ENCODE results near the gene CRTC2. TPM values are rescaled to one million over a fixed set of nuclear protein-coding genes. Genes with fewer than 3 reads are reported as not detected.

The CRTC2 gene
- total and polyA plus RNA-seq, 9 of the 15 experiments (the other 6 are each of a cell fraction or from before 2014, with no cell fraction given): 2.7 to 26.4 (median 10.2) TPM

GRCh38 chr1:153963030-153963849 lies 4.8 kb upstream of the CRTC2 start, which contains the start of gene SLC39A1 (continued):
- TF ChIP-seq JUND (IDR thresholded peaks at IDR 0.05; ENCODE audit: borderline replicate concordance, low read depth, low read length): peak; percentile 78
- no peak; the same call in 1 of the 3 replicates for TF ChIP-seq JUND (tag; IDR thresholded peaks at IDR 0.05; ENCODE audit: borderline replicate concordance, low read depth, low read length)
- TF ChIP-seq ETV1 (tag; conservative IDR thresholded peaks at IDR 0.05; ENCODE audit: low read depth): 0 out of 2 replicates have a peak, but pooled peaks have one; percentile 21
- TF ChIP-seq ZNF778 (CRISPR knock-in tag; IDR thresholded peaks at IDR 0.05): no peak
- peak; percentile 80 for TF ChIP-seq NFYB (IDR thresholded peaks at IDR 0.05; ENCODE audit: extremely low read depth, insufficient read length)
- no peak for TF ChIP-seq TRIM24 (IDR thresholded peaks at IDR 0.05)
- TF ChIP-seq ZNF57 (CRISPR knock-in tag; IDR thresholded peaks at IDR 0.05): no peak
- TF ChIP-seq BRD4 (IDR thresholded peaks at IDR 0.05): 0 out of 2 replicates have a peak, but pooled peaks have one; percentile 41
- TF ChIP-seq RBM25 (IDR thresholded peaks at IDR 0.05; ENCODE audit: low read depth, low read length, severe bottlenecking): peak; percentile 71
- peak; percentile 78 for TF ChIP-seq SP2 (IDR thresholded peaks at IDR 0.05; ENCODE audit: extremely low read depth, low read depth, low read length, poor library complexity, severe bottlenecking)
- no peak for TF ChIP-seq ZNF121 (CRISPR knock-in tag; conservative IDR thresholded peaks at IDR 0.05)
- TF ChIP-seq RBFOX2 (IDR thresholded peaks at IDR 0.05; ENCODE audit: low read depth, low read length): peak; percentile 87
- 0 out of 2 replicates have a peak, but pooled peaks have one; percentile 31 for TF ChIP-seq ZBTB49 (CRISPR knock-in tag; IDR thresholded peaks at IDR 0.05; ENCODE audit: borderline replicate concordance)
- TF ChIP-seq HDAC1 (IDR thresholded peaks at IDR 0.05): peak in 1 of 2 experiments; percentile 14; a peak in 1 of 4 replicates
- TF ChIP-seq E2F6 (IDR thresholded peaks at IDR 0.05; ENCODE audit: borderline replicate concordance in 1 of 2, extremely low read depth in 1 of 2, insufficient read depth in 1 of 2, insufficient read length in 1 of 2, low read depth in 1 of 2, low read length in 1 of 2, poor library complexity in 1 of 2, severe bottlenecking in 1 of 2): peak; percentile 67 to 76
- no peak for TF ChIP-seq NR3C1 (CRISPR knock-in tag; IDR thresholded peaks at IDR 0.05)
- TF ChIP-seq CHD2 (IDR thresholded peaks at IDR 0.05; ENCODE audit: low read depth, low read length): peak; percentile 92
- TF ChIP-seq E2F8 (IDR thresholded peaks at IDR 0.05; ENCODE audit: low read depth, partially characterized antibody): peak; percentile 16

All from K562 (cell line).